ENCODE measurements around the gene BEST1. TPM values are rescaled to one million over a fixed set of nuclear protein-coding genes. Genes with fewer than 3 reads are reported as not detected.

Gene BEST1
- total RNA-seq, 1 experiment from 2014 or later = 0.13 TPM

DNA sequence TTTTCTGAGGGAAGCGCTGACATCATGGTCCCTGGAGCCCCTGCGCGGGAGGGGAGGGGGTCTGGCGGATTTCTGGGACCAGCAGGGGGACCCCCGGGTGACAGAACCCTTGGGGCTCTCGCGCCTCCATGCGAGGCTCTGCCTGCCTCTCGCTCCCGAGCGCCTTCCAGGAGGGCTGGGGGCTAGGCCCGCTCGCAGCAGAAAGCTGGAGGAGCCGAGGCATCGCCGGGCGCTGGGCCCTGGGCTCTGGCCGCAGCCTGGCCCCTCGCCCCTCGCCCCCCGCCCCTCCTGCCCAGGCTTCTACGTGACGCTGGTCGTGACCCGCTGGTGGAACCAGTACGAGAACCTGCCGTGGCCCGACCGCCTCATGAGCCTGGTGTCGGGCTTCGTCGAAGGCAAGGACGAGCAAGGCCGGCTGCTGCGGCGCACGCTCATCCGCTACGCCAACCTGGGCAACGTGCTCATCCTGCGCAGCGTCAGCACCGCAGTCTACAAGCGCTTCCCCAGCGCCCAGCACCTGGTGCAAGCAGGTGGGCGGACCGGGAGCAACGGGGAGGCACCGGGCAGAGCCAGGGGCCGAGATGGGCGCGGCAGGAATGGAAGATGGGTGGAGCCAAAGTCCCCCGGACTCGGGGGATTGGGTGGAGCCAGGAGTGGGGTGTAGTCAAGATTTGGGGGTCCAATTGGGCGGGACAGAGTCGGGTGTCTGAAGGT lies 5.4 kb downstream of the BEST1 start:
- in situ Hi-C loops (cut with HindIII; ENCODE audit: low pct_unique_long_range_greater_than_20kb, low sequenced_read_pairs) = no loop called here
- no peak overlapping the region for H3K4me3 ChIP-seq (ENCODE audit: low read depth in 2 of 2, low read length in 2 of 2)
- ChIA-PET CTCF (no interaction called here), POLR2A (no interaction called here)
- no peaks in the 10 kb centered on the region for H3K27me3 ChIP-seq (ENCODE audit: control insufficient read depth, insufficient read depth, low read length)
- H3K36me3 ChIP-seq (ENCODE audit: control insufficient read depth, insufficient read depth, low read length) = no peaks in the 10 kb centered on the region
- H3K9me3 ChIP-seq (ENCODE audit: control insufficient read depth, insufficient read depth, low read depth, low read length) = no peaks in the 10 kb centered on the region
- TF ChIP-seq POLR2AphosphoS5 (IDR thresholded peaks at IDR 0.05; ENCODE audit: low read depth, low read length) (no peak), TCF7L2 (IDR thresholded peaks at IDR 0.05; ENCODE audit: low read depth, low read length) (no peak), SIN3A (IDR thresholded peaks at IDR 0.05; ENCODE audit: borderline replicate concordance, insufficient read depth, low read depth, low read length) (no peak)
- TF ChIP-seq, protein P1, sequence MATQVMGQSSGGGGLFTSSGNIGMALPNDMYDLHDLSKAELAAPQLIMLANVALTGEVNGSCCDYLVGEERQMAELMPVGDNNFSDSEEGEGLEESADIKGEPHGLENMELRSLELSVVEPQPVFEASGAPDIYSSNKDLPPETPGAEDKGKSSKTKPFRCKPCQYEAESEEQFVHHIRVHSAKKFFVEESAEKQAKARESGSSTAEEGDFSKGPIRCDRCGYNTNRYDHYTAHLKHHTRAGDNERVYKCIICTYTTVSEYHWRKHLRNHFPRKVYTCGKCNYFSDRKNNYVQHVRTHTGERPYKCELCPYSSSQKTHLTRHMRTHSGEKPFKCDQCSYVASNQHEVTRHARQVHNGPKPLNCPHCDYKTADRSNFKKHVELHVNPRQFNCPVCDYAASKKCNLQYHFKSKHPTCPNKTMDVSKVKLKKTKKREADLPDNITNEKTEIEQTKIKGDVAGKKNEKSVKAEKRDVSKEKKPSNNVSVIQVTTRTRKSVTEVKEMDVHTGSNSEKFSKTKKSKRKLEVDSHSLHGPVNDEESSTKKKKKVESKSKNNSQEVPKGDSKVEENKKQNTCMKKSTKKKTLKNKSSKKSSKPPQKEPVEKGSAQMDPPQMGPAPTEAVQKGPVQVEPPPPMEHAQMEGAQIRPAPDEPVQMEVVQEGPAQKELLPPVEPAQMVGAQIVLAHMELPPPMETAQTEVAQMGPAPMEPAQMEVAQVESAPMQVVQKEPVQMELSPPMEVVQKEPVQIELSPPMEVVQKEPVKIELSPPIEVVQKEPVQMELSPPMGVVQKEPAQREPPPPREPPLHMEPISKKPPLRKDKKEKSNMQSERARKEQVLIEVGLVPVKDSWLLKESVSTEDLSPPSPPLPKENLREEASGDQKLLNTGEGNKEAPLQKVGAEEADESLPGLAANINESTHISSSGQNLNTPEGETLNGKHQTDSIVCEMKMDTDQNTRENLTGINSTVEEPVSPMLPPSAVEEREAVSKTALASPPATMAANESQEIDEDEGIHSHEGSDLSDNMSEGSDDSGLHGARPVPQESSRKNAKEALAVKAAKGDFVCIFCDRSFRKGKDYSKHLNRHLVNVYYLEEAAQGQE (IDR thresholded peaks at IDR 0.05; ENCODE audit: insufficient read depth in 1 of 2, low read depth in 2 of 2, low read length in 1 of 2) = no peak
- TF ChIP-seq, protein P2, sequence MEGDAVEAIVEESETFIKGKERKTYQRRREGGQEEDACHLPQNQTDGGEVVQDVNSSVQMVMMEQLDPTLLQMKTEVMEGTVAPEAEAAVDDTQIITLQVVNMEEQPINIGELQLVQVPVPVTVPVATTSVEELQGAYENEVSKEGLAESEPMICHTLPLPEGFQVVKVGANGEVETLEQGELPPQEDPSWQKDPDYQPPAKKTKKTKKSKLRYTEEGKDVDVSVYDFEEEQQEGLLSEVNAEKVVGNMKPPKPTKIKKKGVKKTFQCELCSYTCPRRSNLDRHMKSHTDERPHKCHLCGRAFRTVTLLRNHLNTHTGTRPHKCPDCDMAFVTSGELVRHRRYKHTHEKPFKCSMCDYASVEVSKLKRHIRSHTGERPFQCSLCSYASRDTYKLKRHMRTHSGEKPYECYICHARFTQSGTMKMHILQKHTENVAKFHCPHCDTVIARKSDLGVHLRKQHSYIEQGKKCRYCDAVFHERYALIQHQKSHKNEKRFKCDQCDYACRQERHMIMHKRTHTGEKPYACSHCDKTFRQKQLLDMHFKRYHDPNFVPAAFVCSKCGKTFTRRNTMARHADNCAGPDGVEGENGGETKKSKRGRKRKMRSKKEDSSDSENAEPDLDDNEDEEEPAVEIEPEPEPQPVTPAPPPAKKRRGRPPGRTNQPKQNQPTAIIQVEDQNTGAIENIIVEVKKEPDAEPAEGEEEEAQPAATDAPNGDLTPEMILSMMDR (IDR thresholded peaks at IDR 0.05) = no peak
- BruUV-seq (replicated peaks) = no TSS peak
- no peak overlapping the region for H3K27ac ChIP-seq (ENCODE audit: low read length)
- no peak for DNase-seq (ENCODE audit: low read depth, low spot score)
- no peaks in the 10 kb centered on the region; the same call in 1 of the 2 replicates for H3K4me1 ChIP-seq (ENCODE audit: control insufficient read depth, insufficient read depth, low read length)
- intact Hi-C loops (cut with micrococcal nuclease; ENCODE audit: unreplicated experiment) = no loop called here
- ATAC-seq = no peak

DNA sequence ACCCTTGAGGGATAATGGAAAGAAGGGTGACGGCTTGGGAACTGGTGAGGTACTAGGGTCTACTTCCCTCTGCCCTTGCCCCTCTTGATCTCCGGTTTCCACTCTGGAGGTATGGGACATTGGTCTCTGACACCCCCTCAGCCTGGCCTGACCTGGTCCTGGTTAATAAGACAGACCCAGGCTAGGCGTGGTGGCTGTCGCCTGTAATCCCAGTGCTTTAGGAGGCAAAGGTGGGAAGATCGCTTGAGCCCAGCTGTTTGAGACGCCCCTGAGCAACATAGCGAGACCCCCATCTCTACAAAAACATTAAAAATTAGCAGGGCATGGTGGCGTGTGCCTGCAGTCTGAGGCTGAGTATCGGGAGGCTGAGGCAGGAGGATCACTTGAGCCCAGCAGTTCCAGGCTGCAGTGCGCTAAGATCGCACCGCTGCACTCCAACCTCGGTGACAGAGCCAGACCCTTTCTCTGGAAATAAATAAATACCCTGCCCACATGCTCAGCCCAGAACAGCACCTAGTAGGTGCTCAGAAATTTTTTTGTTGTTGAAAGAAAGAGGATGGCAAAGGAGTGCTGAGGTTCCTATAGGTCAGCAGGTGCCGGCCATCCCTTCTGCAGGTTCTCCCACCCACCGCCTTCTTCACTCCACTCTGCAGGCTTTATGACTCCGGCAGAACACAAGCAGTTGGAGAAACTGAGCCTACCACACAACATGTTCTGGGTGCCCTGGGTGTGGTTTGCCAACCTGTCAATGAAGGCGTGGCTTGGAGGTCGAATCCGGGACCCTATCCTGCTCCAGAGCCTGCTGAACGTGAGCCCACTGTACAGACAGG lies 6.3 kb downstream of the BEST1 start:
- POLR2A ChIA-PET = no interaction called here
- Histone ChIP-seq H3K4me1 (ENCODE audit: control insufficient read depth, insufficient read depth, low read length) (peaks cover 1% of the 10 kb centered on the region; the same call in 1 of the 2 replicates), H3K27ac (ENCODE audit: low read length) (no peak overlapping the region), H3K36me3 (ENCODE audit: control insufficient read depth, insufficient read depth, low read length) (no peaks in the 10 kb centered on the region), H3K4me3 (ENCODE audit: low read depth in 2 of 2, low read length in 2 of 2) (no peak overlapping the region), H3K9me3 (ENCODE audit: control insufficient read depth, insufficient read depth, low read depth, low read length) (no peaks in the 10 kb centered on the region), H3K27me3 (ENCODE audit: control insufficient read depth, insufficient read depth, low read length) (no peaks in the 10 kb centered on the region)
- ATAC-seq (no peak), DNase-seq (ENCODE audit: low read depth, low spot score) (no peak)
- in situ Hi-C loops (cut with HindIII; ENCODE audit: low pct_unique_long_range_greater_than_20kb, low sequenced_read_pairs) = no loop called here
- TF ChIP-seq, protein P1 (IDR thresholded peaks at IDR 0.05; ENCODE audit: insufficient read depth in 1 of 2, low read depth in 2 of 2, low read length in 1 of 2) = no peak
- TF ChIP-seq POLR2AphosphoS5 (IDR thresholded peaks at IDR 0.05; ENCODE audit: low read depth, low read length) (no peak), SIN3A (IDR thresholded peaks at IDR 0.05; ENCODE audit: borderline replicate concordance, insufficient read depth, low read depth, low read length) (no peak), TCF7L2 (IDR thresholded peaks at IDR 0.05; ENCODE audit: low read depth, low read length) (no peak)
- TF ChIP-seq, protein P2 (IDR thresholded peaks at IDR 0.05) = no peak
- CTCF ChIA-PET = interaction anchor here (1.0 kb wide), 1 partner anchor 126 kb away, joined by 3 read pairs; no protein-coding TSS in a partner anchor
- BruUV-seq (replicated peaks) = no TSS peak
- intact Hi-C loops (cut with micrococcal nuclease; ENCODE audit: unreplicated experiment) = no loop called here
